Thyroid gland (tissue), 4 donors: ENCODE measurements around the gene RPS28.

Experiments
- POLR2A ChIP-seq, 2 donors: fragments of 450-650 bp; IDR thresholded peaks; one replicate each; pipeline ENCODE4 v1.6.1; 2017; ENCODE audit warnings: antibody characterized with exemption in 2 of 2, mild to moderate bottlenecking in 2 of 2, moderate library complexity in 1 of 2
- TF ChIP-seq, protein P1 (sequence below), 6 experiments: fragments of 200-600 bp in 3 of 6; fragments of 450-650 bp in 3 of 6; sonication (generic) in 3 of 6; IDR thresholded peaks; one replicate each; pipeline ENCODE4 v1.5.1; 2016 to 2019; ENCODE audit warnings: antibody characterized with exemption in 6 of 6, mild to moderate bottlenecking in 2 of 6, inconsistent platforms in 1 of 6, moderate library complexity in 1 of 6

DNA sequence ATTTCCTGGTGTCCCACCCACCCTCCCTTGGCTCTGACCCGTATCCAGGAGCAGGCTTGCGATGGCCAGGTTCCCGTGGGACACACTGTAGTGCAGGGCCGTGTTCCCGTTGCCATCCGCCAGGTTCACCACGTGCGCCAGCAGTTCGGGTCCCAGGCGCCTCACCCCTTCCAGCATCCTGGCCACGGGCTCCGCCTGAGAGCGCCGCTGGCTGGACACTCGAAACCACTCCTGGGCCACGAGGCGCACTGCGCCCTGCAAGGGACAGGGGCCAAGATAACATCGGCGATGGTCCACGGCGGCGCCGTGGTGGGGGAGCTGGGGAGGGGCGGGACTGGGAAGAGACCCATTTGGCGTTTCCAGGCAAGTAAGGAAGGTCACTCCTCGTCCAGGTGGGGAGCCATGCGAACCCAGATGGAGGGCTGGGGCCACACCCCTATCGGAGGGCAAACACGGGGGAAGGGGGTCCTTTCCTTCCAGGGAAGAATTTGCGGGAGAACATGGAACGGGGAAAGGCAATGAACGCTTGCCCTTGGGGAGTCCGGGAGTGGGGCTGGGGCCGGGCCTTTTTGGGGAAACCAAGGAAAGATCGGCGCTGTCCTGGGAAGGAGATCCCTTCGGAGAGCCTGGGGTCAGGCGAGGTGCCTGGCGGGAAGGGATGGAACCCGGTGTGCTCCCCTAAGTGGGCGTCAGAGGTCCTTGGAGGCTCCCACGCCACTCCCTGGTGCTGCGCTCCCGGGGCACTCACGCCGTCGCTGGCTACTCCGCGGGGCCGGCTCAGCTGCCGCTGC, 11.9 kb downstream of the RPS28 start:
- TF ChIP-seq, protein P1, sequence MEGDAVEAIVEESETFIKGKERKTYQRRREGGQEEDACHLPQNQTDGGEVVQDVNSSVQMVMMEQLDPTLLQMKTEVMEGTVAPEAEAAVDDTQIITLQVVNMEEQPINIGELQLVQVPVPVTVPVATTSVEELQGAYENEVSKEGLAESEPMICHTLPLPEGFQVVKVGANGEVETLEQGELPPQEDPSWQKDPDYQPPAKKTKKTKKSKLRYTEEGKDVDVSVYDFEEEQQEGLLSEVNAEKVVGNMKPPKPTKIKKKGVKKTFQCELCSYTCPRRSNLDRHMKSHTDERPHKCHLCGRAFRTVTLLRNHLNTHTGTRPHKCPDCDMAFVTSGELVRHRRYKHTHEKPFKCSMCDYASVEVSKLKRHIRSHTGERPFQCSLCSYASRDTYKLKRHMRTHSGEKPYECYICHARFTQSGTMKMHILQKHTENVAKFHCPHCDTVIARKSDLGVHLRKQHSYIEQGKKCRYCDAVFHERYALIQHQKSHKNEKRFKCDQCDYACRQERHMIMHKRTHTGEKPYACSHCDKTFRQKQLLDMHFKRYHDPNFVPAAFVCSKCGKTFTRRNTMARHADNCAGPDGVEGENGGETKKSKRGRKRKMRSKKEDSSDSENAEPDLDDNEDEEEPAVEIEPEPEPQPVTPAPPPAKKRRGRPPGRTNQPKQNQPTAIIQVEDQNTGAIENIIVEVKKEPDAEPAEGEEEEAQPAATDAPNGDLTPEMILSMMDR (IDR thresholded peaks at IDR 0.05), result no peak
- TF ChIP-seq POLR2A (IDR thresholded peaks at IDR 0.05), result no peak
